ENCODE results near the gene GALNT16.

DNA sequence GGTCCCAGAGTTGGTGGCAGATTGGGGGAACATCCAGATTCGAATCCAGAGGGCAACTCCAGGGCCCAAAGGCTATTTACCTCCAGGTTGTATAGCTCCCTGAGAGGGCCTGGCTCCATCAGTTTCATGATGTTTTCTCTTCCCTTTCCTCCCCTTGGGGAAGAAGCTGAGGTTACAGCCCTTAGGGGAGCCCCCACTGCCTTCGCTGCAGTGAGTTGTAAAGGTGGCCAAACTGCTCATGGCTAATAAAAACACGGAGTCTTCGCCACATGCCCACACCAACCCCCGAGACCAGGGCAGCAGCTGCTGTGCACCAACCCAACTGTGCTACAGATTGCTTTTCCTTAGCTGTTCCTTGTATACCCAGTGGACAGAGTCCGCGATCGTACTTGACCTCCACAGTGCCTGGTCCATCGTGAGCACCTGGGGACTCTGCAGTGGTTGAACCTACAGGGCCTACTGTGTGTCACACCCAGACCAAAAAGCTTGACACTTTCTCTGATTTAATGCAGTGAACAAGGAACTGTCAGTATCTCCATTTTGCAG, 20.9 kb downstream of the GALNT16 start:
- TF ChIP-seq, protein P1, sequence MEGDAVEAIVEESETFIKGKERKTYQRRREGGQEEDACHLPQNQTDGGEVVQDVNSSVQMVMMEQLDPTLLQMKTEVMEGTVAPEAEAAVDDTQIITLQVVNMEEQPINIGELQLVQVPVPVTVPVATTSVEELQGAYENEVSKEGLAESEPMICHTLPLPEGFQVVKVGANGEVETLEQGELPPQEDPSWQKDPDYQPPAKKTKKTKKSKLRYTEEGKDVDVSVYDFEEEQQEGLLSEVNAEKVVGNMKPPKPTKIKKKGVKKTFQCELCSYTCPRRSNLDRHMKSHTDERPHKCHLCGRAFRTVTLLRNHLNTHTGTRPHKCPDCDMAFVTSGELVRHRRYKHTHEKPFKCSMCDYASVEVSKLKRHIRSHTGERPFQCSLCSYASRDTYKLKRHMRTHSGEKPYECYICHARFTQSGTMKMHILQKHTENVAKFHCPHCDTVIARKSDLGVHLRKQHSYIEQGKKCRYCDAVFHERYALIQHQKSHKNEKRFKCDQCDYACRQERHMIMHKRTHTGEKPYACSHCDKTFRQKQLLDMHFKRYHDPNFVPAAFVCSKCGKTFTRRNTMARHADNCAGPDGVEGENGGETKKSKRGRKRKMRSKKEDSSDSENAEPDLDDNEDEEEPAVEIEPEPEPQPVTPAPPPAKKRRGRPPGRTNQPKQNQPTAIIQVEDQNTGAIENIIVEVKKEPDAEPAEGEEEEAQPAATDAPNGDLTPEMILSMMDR (IDR thresholded peaks at IDR 0.05) = no peak
- TF ChIP-seq POLR2A (IDR thresholded peaks at IDR 0.05) = no peak

Measured in heart left ventricle (tissue), 13 donors.